ENCODE results near the gene TRIM63. TPM values are rescaled to one million over a fixed set of nuclear protein-coding genes. Genes with fewer than 3 reads are reported as not detected.
"Not testable (repeated sequence)": the region's sequence is repeated elsewhere in the genome, so short reads cannot be mapped to it uniquely, and the experiment has no call there.

TRIM63 gene
- polyA plus RNA-seq, 2 of the 4 experiments (the other 2 are of a cell fraction): not detected

DNA sequence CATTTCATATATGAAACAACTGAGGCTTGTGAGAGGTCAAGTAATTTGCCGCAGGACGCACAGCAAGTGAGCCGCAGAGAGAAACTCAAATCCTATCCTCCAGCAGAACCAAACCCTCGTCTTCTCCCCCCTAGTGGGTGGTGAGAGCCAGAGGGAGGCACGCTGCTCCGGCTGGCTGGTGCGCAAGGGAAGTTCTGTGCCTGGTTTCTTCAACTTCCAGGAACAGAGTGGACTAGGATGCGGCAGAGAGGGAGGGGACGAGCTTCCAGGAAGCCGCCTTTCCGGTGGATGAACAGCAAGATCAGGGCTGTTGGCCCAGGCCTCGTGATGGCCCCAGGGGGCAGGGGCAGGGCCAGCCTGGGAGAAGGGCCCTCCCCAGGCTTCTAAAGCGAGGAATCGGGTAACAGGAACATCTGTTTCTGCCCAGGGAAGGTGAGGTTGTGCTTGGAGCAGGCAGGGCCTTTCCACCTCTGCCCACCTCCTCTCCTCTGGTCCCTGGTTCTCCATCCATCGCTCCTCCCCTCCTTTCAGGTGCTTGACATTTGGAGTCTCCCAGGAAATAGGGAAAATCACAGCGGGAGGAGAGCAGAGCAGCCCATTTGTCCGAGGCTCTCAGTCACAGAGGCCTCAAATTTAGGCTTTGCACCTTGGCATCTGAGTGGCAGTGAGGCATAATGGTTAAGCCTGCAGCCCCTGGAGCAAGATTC is 27.4 kb upstream of the TRIM63 start:
- POLR2A ChIA-PET: no interaction called here
- 79% methylated on average over 14 of the region's 17 CpGs for WGBS (ENCODE audit: missing lambda C conversion rate)
- ATAC-seq (peak; percentile 39 to 42; a peak in 3 of 6 replicates), DNase-seq (ENCODE audit: low read depth in 1 of 2, low spot score in 1 of 2) (no peak), FAIRE-seq (no peak)
- no peak overlapping the region for H3K4me3 ChIP-seq
- H3K9me3 ChIP-seq: no peaks in the 10 kb centered on the region
- H3K4me2 ChIP-seq: no peak overlapping the region
- H3K4me1 ChIP-seq: peaks cover 11% of the 10 kb centered on the region; the same call in 2 of the 3 replicates
- no peak overlapping the region for H3K27ac ChIP-seq
- TF ChIP-seq CHD2 (IDR thresholded peaks at IDR 0.05; ENCODE audit: low read length, partially characterized antibody) (no peak), POLR2A (IDR thresholded peaks at IDR 0.05; ENCODE audit: low read length) (no peak)
- CTCF ChIA-PET: no interaction called here

DNA sequence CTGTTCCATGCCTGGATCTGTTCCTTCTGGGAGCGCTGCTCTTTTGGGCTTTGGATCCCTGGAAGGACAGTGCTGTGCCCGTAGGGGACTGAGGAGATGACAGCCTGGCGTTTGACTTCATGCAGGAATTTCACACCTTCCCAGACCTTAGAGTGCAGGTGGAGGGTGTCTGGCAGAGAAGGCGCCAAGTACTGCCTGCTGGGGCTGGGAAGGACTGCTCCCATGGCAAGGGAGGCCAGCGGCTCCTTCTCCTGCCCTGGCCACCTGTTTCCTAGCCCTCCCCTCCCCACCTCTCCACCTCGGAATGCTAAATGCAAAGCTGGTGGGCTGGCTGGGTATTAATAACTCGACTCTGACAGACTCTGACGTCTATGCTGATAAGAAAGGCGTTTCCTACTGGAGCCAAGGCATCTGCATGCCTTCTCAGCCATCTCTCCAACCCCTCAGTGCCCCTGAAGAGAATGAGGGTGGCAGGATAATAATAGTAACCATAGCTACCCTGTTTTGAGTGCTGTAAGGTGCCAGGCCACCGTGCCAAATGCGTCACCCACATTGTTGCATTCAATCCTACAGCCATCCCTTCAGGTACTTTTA is 26.7 kb upstream of the TRIM63 start:
- Histone ChIP-seq H3K4me3 (no peak overlapping the region), H3K27ac (no peak overlapping the region), H3K9me3 (no peaks in the 10 kb centered on the region), H3K4me1 (peaks cover 11% of the 10 kb centered on the region; the same call in 2 of the 3 replicates), H3K4me2 (no peak overlapping the region)
- WGBS (ENCODE audit: missing lambda C conversion rate): 41% methylated on average over 11 of the region's 11 CpGs
- ATAC-seq (peak; percentile 33 to 50; a peak in 2 of 6 replicates), DNase-seq (ENCODE audit: low read depth in 1 of 2, low spot score in 1 of 2) (no peak), FAIRE-seq (no peak)
- POLR2A ChIA-PET: no interaction called here
- CTCF ChIA-PET: no interaction called here
- no peak for TF ChIP-seq CHD2 (IDR thresholded peaks at IDR 0.05; ENCODE audit: low read length, partially characterized antibody)
- TF ChIP-seq, protein P1, sequence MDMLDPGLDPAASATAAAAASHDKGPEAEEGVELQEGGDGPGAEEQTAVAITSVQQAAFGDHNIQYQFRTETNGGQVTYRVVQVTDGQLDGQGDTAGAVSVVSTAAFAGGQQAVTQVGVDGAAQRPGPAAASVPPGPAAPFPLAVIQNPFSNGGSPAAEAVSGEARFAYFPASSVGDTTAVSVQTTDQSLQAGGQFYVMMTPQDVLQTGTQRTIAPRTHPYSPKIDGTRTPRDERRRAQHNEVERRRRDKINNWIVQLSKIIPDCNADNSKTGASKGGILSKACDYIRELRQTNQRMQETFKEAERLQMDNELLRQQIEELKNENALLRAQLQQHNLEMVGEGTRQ (IDR thresholded peaks at IDR 0.05): no peak
- TF ChIP-seq KDM1A (IDR thresholded peaks at IDR 0.05; ENCODE audit: low read depth): no peak
- no peak for TF ChIP-seq ZC3H11A (IDR thresholded peaks at IDR 0.05)

DNA sequence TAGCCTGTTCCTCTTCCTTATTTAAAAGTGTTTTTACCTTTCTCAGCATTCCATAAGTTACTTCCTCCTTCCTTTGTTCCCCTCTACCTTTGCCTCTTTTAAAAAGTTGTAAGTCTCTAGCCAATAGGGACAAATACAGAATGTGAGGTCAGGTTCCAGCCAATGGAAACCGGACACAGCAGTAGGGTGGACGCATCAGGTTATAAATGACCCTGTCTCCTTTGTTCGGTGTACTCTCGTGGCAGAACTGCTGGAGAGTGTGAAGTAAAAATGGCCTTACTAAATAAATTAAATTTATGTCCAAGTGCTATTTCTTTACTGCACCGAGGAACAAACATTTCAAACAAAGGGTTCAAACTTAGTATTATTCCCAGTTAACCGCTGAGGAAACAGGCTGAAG is 26.1 kb upstream of the TRIM63 start:
- H3K4me2 ChIP-seq; H3K9me3 ChIP-seq; DNase-seq (ENCODE audit: low read depth in 1 of 2, low spot score in 1 of 2); H3K4me3 ChIP-seq; ATAC-seq; CTCF ChIA-PET; FAIRE-seq; POLR2A ChIA-PET; H3K27ac ChIP-seq: not testable (repeated sequence)
- WGBS (ENCODE audit: missing lambda C conversion rate): 75% methylated on average over 6 of the region's 6 CpGs
- peaks cover 11% of the 10 kb centered on the region; the same call in 2 of the 3 replicates for H3K4me1 ChIP-seq

DNA sequence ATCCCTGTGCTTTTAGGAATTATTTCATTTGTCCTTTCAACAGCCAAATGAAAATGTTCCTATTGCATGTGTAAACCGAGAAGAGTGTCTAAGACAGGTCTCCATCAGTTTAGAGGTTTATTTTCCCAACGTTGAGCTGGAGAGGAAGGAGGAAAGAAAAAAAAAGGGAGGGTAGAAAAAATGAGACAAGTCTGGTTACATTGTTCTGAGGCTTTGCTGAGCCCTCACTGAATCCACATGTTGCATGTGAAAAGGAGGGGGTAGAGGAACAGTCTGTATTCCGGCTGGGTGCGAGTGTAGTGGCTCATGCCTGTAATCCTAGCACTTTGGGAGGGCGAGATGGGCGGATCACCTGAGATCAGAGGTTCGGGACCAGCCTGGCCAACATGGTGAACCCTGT is 25.0 kb upstream of the TRIM63 start:
- ATAC-seq: no peak
- no peak for FAIRE-seq
- DNase-seq (ENCODE audit: low read depth in 1 of 2, low spot score in 1 of 2): no peak
- 45% methylated on average over 7 of the region's 7 CpGs for WGBS (ENCODE audit: missing lambda C conversion rate)
- Histone ChIP-seq H3K9me3 (no peaks in the 10 kb centered on the region), H3K27ac (no peak overlapping the region), H3K4me1 (peaks cover 3% of the 10 kb centered on the region; the same call in 2 of the 3 replicates), H3K4me3 (no peak overlapping the region), H3K4me2 (no peak overlapping the region)
- POLR2A ChIA-PET: no interaction called here
- no peak for TF ChIP-seq CEBPB (IDR thresholded peaks at IDR 0.05)
- no peak for TF ChIP-seq RNF2 (IDR thresholded peaks at IDR 0.05; ENCODE audit: borderline replicate concordance, low read depth)
- TF ChIP-seq, protein P1 (IDR thresholded peaks at IDR 0.05): no peak
- TF ChIP-seq, protein P2, sequence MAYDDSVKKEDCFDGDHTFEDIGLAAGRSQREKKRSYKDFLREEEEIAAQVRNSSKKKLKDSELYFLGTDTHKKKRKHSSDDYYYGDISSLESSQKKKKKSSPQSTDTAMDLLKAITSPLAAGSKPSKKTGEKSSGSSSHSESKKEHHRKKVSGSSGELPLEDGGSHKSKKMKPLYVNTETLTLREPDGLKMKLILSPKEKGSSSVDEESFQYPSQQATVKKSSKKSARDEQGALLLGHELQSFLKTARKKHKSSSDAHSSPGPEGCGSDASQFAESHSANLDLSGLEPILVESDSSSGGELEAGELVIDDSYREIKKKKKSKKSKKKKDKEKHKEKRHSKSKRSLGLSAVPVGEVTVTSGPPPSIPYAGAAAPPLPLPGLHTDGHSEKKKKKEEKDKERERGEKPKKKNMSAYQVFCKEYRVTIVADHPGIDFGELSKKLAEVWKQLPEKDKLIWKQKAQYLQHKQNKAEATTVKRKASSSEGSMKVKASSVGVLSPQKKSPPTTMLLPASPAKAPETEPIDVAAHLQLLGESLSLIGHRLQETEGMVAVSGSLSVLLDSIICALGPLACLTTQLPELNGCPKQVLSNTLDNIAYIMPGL (CRISPR knock-in tag; IDR thresholded peaks at IDR 0.05; ENCODE audit: borderline replicate concordance): no peak
- CTCF ChIA-PET: interaction anchor here (1.0 kb wide), 1 partner anchor 57 kb away, joined by 3 read pairs; no protein-coding TSS in a partner anchor

DNA sequence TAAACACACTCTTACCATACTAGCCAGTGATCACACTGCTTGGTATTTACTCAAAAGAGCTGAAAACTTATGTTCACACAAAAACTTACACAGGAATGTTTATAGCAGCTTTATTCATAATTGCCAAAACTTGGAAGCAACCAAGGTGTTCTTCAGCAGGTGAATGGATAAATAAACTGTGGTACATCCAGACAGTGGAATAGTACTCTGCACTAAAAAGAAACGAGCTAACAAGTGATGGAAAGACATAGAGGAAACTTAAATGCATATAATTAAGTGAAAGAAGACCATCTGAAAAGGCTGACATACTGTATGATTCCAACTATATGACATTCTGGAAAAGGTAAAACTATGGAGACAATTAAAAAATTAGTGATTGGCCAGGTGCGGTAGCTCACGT is 23.5 kb upstream of the TRIM63 start:
- H3K4me3 ChIP-seq: no peak overlapping the region
- DNase-seq (ENCODE audit: low read depth in 1 of 2, low spot score in 1 of 2) (no peak), FAIRE-seq (no peak), ATAC-seq (no peak)
- CTCF ChIA-PET: interaction anchor here (0.8 to 2.4 kb wide), 6 partner anchors 12 to 79 kb away, joined by 3 to 9 read pairs (median 3); partner anchors contain the start of gene ZNF593
- H3K9me3 ChIP-seq: no peaks in the 10 kb centered on the region
- no peaks in the 10 kb centered on the region for H3K4me1 ChIP-seq
- no peak overlapping the region for H3K4me2 ChIP-seq
- WGBS (ENCODE audit: missing lambda C conversion rate): 58% methylated on average over 3 of the region's 3 CpGs
- H3K27ac ChIP-seq: no peak overlapping the region
- POLR2A ChIA-PET: no interaction called here
- TF ChIP-seq, protein P3, sequence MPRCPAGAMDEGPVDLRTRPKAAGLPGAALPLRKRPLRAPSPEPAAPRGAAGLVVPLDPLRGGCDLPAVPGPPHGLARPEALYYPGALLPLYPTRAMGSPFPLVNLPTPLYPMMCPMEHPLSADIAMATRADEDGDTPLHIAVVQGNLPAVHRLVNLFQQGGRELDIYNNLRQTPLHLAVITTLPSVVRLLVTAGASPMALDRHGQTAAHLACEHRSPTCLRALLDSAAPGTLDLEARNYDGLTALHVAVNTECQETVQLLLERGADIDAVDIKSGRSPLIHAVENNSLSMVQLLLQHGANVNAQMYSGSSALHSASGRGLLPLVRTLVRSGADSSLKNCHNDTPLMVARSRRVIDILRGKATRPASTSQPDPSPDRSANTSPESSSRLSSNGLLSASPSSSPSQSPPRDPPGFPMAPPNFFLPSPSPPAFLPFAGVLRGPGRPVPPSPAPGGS (IDR thresholded peaks at IDR 0.05): no peak
- no peak for TF ChIP-seq HOXB13 (CRISPR knock-in tag; IDR thresholded peaks at IDR 0.05; ENCODE audit: low read depth)
- TF ChIP-seq, protein P4, sequence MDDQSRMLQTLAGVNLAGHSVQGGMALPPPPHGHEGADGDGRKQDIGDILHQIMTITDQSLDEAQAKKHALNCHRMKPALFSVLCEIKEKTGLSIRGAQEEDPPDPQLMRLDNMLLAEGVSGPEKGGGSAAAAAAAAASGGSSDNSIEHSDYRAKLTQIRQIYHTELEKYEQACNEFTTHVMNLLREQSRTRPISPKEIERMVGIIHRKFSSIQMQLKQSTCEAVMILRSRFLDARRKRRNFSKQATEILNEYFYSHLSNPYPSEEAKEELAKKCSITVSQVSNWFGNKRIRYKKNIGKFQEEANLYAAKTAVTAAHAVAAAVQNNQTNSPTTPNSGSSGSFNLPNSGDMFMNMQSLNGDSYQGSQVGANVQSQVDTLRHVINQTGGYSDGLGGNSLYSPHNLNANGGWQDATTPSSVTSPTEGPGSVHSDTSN (IDR thresholded peaks at IDR 0.05): no peak
- TF ChIP-seq FOSL2 (IDR thresholded peaks at IDR 0.05): no peak
- no peak for TF ChIP-seq FOSL2 (CRISPR knock-in tag; IDR thresholded peaks at IDR 0.05)
- no peak for TF ChIP-seq BHLHE40 (IDR thresholded peaks at IDR 0.05; ENCODE audit: low read depth, low read length)
- TF ChIP-seq GATA3 (IDR thresholded peaks at IDR 0.05; ENCODE audit: borderline replicate concordance): no peak
- no peak for TF ChIP-seq HEYL (CRISPR knock-in tag; IDR thresholded peaks at IDR 0.05)
- no peak for TF ChIP-seq POLR2AphosphoS2 (conservative IDR thresholded peaks at IDR 0.05; ENCODE audit: low read length)
- no peak for TF ChIP-seq NPAS2 (CRISPR knock-in tag; IDR thresholded peaks at IDR 0.05; ENCODE audit: borderline replicate concordance)
- TF ChIP-seq KDM1A (IDR thresholded peaks at IDR 0.05; ENCODE audit: low read depth): no peak
- TF ChIP-seq CBX8 (IDR thresholded peaks at IDR 0.05): no peak
- TF ChIP-seq CHD2 (IDR thresholded peaks at IDR 0.05; ENCODE audit: low read length, partially characterized antibody): no peak
- no peak for TF ChIP-seq EP300 (IDR thresholded peaks at IDR 0.05)
